H9 (cell line): ENCODE results near the gene DRICH1. TPM values are rescaled to one million over a fixed set of nuclear protein-coding genes. Genes with fewer than 3 reads are reported as not detected.

Experiments
- DNase-seq: peaks from one replicate; pipeline ENCODE4 v3.0.0-alpha.2; 2017
- H2AFZ ChIP-seq: one replicate; pipeline ENCODE4 v1.6.1; 2013; ENCODE audit warnings: mild to moderate bottlenecking, low read length, control low read depth, moderate library complexity
- H2AK5ac ChIP-seq: 2 replicates; pipeline ENCODE4 v1.6.1; 2013; ENCODE audit warnings: low read length, control low read depth, mixed read lengths; ENCODE audit not compliant: insufficient read length
- H2BK120ac ChIP-seq: one replicate; pipeline ENCODE4 v1.6.1; 2013; ENCODE audit warnings: low read depth, mild to moderate bottlenecking, low read length, control low read depth, inconsistent platforms; ENCODE audit not compliant: poor library complexity, severe bottlenecking
- H2BK12ac ChIP-seq: 2 replicates; pipeline ENCODE4 v1.6.1; 2013; ENCODE audit warnings: low read length, control low read depth, mixed read lengths, low read depth; ENCODE audit not compliant: insufficient read length
- H2BK15ac ChIP-seq: 2 replicates; pipeline ENCODE4 v1.6.1; 2013; ENCODE audit warnings: low read depth, low read length, control low read depth
- H2BK20ac ChIP-seq: one replicate; pipeline ENCODE4 v1.6.1; 2013; ENCODE audit warnings: low read depth, mild to moderate bottlenecking, low read length, control low read depth, inconsistent platforms; ENCODE audit not compliant: poor library complexity, severe bottlenecking
- H2BK5ac ChIP-seq: 2 replicates; pipeline ENCODE4 v1.6.1; 2013; ENCODE audit warnings: low read length, control low read depth, mixed read lengths; ENCODE audit not compliant: insufficient read length
- H3K14ac ChIP-seq: 2 replicates; pipeline ENCODE4 v1.6.1; 2013; ENCODE audit warnings: low read length, control low read depth; ENCODE audit not compliant: insufficient read depth
- H3K18ac ChIP-seq: 2 replicates; pipeline ENCODE4 v1.6.1; 2013; ENCODE audit warnings: low read depth, mild to moderate bottlenecking, mixed read lengths, low read length, control low read depth; ENCODE audit not compliant: insufficient read length
- H3K23ac ChIP-seq: 2 replicates; pipeline ENCODE4 v1.6.1; 2013; ENCODE audit warnings: low read length, control low read depth, mixed read lengths, low read depth; ENCODE audit not compliant: insufficient read length
- H3K23me2 ChIP-seq: 2 replicates; pipeline ENCODE4 v1.6.1; 2013; ENCODE audit warnings: low read depth, mild to moderate bottlenecking, mixed read lengths, low read length, control low read depth; ENCODE audit not compliant: insufficient read length, poor library complexity, severe bottlenecking
- H3K27ac ChIP-seq: 2 replicates; pipeline ENCODE4 v1.5.1; 2013; ENCODE audit warnings: low read length, control low read depth, mixed read lengths, low read depth; ENCODE audit not compliant: insufficient read length
- H3K27me3 ChIP-seq: 2 replicates; pipeline ENCODE4 v1.6.1; 2013; ENCODE audit warnings: low read length, control low read depth, inconsistent platforms; ENCODE audit not compliant: insufficient read depth
- H3K4ac ChIP-seq: 2 replicates; pipeline ENCODE4 v1.6.1; 2013; ENCODE audit warnings: low read depth, mild to moderate bottlenecking, control low read depth, inconsistent platforms, low read length, moderate library complexity
- H3K4me1 ChIP-seq: 2 replicates; pipeline ENCODE4 v1.6.1; 2013; ENCODE audit warnings: low read length, control low read depth, inconsistent platforms; ENCODE audit not compliant: insufficient read depth
- H3K4me2 ChIP-seq: 2 replicates; pipeline ENCODE4 v1.6.1; 2013; ENCODE audit warnings: low read length, control low read depth, mixed read lengths; ENCODE audit not compliant: insufficient read length, insufficient read depth
- H3K56ac ChIP-seq: 2 replicates; pipeline ENCODE4 v1.6.1; 2013; ENCODE audit warnings: low read depth, mild to moderate bottlenecking, mixed read lengths, low read length, control low read depth; ENCODE audit not compliant: insufficient read length
- H3K79me1 ChIP-seq: 2 replicates; pipeline ENCODE4 v1.6.1; 2013; ENCODE audit warnings: low read depth, mild to moderate bottlenecking, moderate library complexity, low read length, control low read depth, inconsistent platforms; ENCODE audit not compliant: insufficient read depth, poor library complexity, severe bottlenecking
- H3K79me2 ChIP-seq: 2 replicates; pipeline ENCODE4 v1.6.1; 2013; ENCODE audit warnings: low read length, control low read depth, inconsistent platforms; ENCODE audit not compliant: insufficient read depth
- H3K9ac ChIP-seq: 2 replicates; pipeline ENCODE4 v1.6.1; 2013; ENCODE audit warnings: low read length, control low read depth, mixed read lengths; ENCODE audit not compliant: insufficient read length; ENCODE audit errors: extremely low read depth
- H3K9me3 ChIP-seq: one replicate; pipeline ENCODE4 v1.6.1; 2013; ENCODE audit warnings: low read depth, low read length, inconsistent platforms; ENCODE audit not compliant: control insufficient read depth
- H3T11ph ChIP-seq: one replicate; pipeline ENCODE4 v1.6.1; 2013; ENCODE audit warnings: mild to moderate bottlenecking, low read length, control low read depth, inconsistent platforms
- H4K20me1 ChIP-seq: one replicate; pipeline ENCODE4 v1.6.1; 2013; ENCODE audit not compliant: control insufficient read depth, insufficient read length, insufficient read depth
- H4K5ac ChIP-seq: 2 replicates; pipeline ENCODE4 v1.6.1; 2013; ENCODE audit warnings: low read depth, mild to moderate bottlenecking, mixed read lengths, low read length, control low read depth; ENCODE audit not compliant: insufficient read length
- H4K8ac ChIP-seq: replicated peaks from 2 replicates; pipeline ENCODE4 v1.6.1; 2013; ENCODE audit warnings: low read length, control low read depth, mixed read lengths, low read depth; ENCODE audit not compliant: insufficient read length
- H4K91ac ChIP-seq: 2 replicates; pipeline ENCODE4 v1.6.1; 2013; ENCODE audit warnings: low read depth, mild to moderate bottlenecking, moderate library complexity, mixed read lengths, low read length, control low read depth; ENCODE audit not compliant: insufficient read length
- H3K27ac Mint-ChIP-seq, 3 experiments: 2 replicates in 2 of 3; 3 replicates in 1 of 3; pipeline ENCODE4 v1.8.0; 2020 to 2021; ENCODE audit warnings: mixed read lengths in 3 of 3, mild to moderate bottlenecking in 1 of 3, moderate library complexity in 1 of 3
- H3K27me3 Mint-ChIP-seq: 2 replicates; pipeline ENCODE4 v1.8.0; 2021; ENCODE audit warnings: low read depth, mild to moderate bottlenecking, moderate library complexity, mixed read lengths
- H3K36me3 Mint-ChIP-seq, 3 experiments: 2 replicates in 2 of 3; 3 replicates in 1 of 3; pipeline ENCODE4 v1.8.0; 2020 to 2021; ENCODE audit warnings: low read depth in 3 of 3, mixed read lengths in 3 of 3; ENCODE audit not compliant: insufficient read depth in 1 of 3
- H3K4me1 Mint-ChIP-seq, 2 experiments: 2 replicates each; pipeline ENCODE4 v1.8.0; 2020; ENCODE audit warnings: mixed read lengths in 2 of 2
- H3K4me3 Mint-ChIP-seq, 2 experiments: 2 replicates in 1 of 2; 3 replicates in 1 of 2; pipeline ENCODE4 v1.8.0; 2020 to 2021; ENCODE audit warnings: mild to moderate bottlenecking in 2 of 2, mixed read lengths in 2 of 2, moderate library complexity in 1 of 2
- H3K9me3 Mint-ChIP-seq, 2 experiments: 2 replicates in 1 of 2; 3 replicates in 1 of 2; pipeline ENCODE4 v1.8.0; 2020; ENCODE audit warnings: mild to moderate bottlenecking in 2 of 2, mixed read lengths in 2 of 2, moderate library complexity in 1 of 2
- CTCF ChIP-seq: fragments of 200-600 bp; sonication (generic); conservative IDR thresholded peaks from 3 replicates; pipeline ENCODE4 v1.8.0; 2021; ENCODE audit warnings: antibody characterized with exemption, mild to moderate bottlenecking
- WGBS: extraction: QIAGEN DNeasy Blood & Tissue Kit; methylation state at CpG from one replicate; pipeline ENCODE4 v1.1.7; 2013; ENCODE audit warnings: missing lambda C conversion rate, low lambda C conversion rate, mixed read lengths; ENCODE audit not compliant: insufficient read length; ENCODE audit errors: extremely low coverage; 5-methylcytosine and 5-hydroxymethylcytosine counted together
- total RNA-seq: library from RNA; stranded (reverse); gene quantifications from 2 replicates; pipeline ENCODE4 v1.2.1, GENCODE V29; 2021

The DRICH1 gene
- total RNA-seq, 1 experiment from 2014 or later, result not detected

- H2BK120ac ChIP-seq, result no peak overlapping the region
- H2BK15ac ChIP-seq, result no peak overlapping the region
- H2BK12ac ChIP-seq, result no peak overlapping the region
- H3K23me2 ChIP-seq, result no peaks in the 10 kb centered on the region
- Mint-ChIP-seq H3K36me3 (no peaks in the 10 kb centered on the region), H3K27ac (no peak overlapping the region), H3K4me3 (no peak overlapping the region), H3K9me3 (no peaks in the 10 kb centered on the region), H3K4me1 (peaks cover 6 to 10% of the 10 kb centered on the region in 2 experiments; a peak in 3 of 4 replicates), H3K27me3 (peaks cover 74% of the 10 kb centered on the region)
- H4K20me1 ChIP-seq, result peaks cover 2% of the 10 kb centered on the region
- H3K4me2 ChIP-seq, result no peak overlapping the region
- no peak overlapping the region for H2AK5ac ChIP-seq
- H3K27me3 ChIP-seq, result no peaks in the 10 kb centered on the region
- TF ChIP-seq CTCF, result no peak
- WGBS, result no CpG with 5 or more reads among the region's 2 CpGs
- no peak overlapping the region for H2BK5ac ChIP-seq
- no peak overlapping the region for H3K14ac ChIP-seq
- H3T11ph ChIP-seq, result no peak overlapping the region
- no peaks in the 10 kb centered on the region for H3K4me1 ChIP-seq
- no peaks in the 10 kb centered on the region for H3K79me1 ChIP-seq
- no peak overlapping the region for H3K9ac ChIP-seq
- DNase-seq, result no peak
- H3K9me3 ChIP-seq, result no peaks in the 10 kb centered on the region
- H2AFZ ChIP-seq, result no peak overlapping the region
- no peak overlapping the region for H4K91ac ChIP-seq
- H3K18ac ChIP-seq, result no peak overlapping the region
- H3K4ac ChIP-seq, result no peak overlapping the region
- no peak overlapping the region for H2BK20ac ChIP-seq
- no peak overlapping the region for H3K23ac ChIP-seq
- H3K79me2 ChIP-seq, result no peaks in the 10 kb centered on the region
- no peak overlapping the region for H3K27ac ChIP-seq
- H4K5ac ChIP-seq, result no peak overlapping the region
- no peak overlapping the region for H3K56ac ChIP-seq
- no peak overlapping the region for H4K8ac ChIP-seq
Measured at GRCh38 chr22:23626286-23626975, 5.7 kb downstream of the DRICH1 start.
